Mesenteric fat pad (tissue), 1 donor: ENCODE results near the gene OTUD4. TPM values are rescaled to one million over a fixed set of nuclear protein-coding genes. Genes with fewer than 3 reads are reported as not detected.
"Not testable (repeated sequence)": the region's sequence is repeated elsewhere in the genome, so short reads cannot be mapped to it uniquely, and the experiment has no call there.

Experiments used
- DNase-seq: peaks from one replicate; pipeline ENCODE4 v3.0.0-alpha.2; 2020; ENCODE audit warnings: low spot score
- total RNA-seq: library from RNA; stranded (reverse); fragmentation: NEBNext Ultra II Directional; extraction: Animal tissue kit (Norgen Biotek cat#: 25700); gene quantifications from one replicate; pipeline ENCODE4 v1.2.1, GENCODE V29; 2021
- donor health status: DM: yes; HTN: yes; CAD: no.

OTUD4 gene
- total RNA-seq, 1 donor from 2014 or later, result 35.2 TPM

DNA sequence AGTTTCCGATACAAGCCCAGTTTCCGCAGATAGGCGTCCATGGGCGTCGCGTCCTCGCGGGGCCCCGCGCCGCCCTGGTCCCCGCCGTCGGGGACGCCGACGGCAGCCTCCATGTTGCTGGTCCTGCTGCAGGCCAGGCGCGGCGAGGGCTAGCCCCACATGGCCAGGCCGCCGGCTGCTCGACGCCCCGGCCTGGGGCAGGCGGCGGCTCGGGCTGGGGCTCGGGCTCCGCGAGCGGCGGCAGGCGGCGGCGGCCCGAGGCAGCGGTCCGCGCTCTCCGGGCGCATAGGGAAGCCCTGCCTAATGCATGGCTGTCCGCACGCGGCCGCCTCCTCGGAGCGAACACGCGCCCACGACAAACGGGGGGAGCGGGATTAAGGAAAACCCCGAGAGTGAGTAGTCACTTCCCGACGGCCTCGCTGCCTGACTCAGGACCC, 510 bp downstream of the OTUD4 start:
- not testable (repeated sequence) for DNase-seq

DNA sequence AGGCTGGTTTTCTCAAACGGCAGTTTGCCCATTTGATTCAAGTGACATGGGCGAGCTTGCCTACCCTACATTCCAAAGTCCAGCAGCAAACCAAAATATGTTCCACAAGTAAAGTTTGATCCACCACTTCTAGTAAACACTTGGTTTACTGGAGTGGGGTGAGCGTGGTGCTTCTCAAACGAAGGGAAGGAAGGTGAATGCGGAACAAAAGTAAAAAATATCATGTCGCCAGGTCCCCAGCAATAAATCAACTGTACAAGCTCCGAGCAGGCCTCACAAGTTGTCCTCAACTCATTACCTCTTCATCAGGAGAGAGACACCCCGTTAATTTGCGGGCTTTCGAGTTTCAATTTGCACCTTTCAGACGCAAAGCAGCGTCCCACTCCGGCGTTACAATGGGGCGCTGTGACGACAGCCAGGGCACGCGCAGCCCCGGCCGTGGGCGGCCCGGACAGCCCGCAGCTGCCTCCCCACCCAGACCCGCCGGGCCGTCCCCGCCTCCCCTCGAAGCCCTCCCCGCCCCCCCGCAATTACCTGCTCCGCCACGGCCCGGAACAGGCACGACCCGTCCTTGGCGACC, 1.0 kb downstream of the OTUD4 start:
- peak; percentile 93 for DNase-seq

DNA sequence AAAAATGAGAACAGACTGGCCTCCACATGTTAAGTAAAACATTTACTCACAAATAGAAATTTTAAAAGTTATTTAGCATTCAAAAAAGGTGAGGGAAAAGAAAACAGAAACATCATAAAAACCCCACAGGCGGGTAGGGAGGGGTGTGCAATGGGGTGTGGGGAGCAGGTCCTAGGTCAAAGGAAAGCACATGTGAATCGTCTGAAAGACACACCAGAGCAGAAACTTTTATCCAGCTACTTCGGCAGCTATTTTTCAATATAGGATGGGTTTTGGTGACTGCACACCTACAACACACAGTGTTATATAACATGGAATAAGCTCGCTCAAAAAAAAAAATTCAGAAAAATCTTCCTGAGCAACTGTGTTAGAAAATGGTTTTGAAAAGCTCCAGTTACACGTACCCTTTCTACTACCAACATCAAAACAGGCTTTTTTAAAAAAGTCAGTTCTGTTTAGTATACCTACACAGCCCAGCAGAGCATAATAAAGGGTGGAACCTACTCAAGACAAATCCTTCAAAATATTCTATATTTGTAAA, 1.6 kb downstream of the OTUD4 start:
- no peak for DNase-seq

DNA sequence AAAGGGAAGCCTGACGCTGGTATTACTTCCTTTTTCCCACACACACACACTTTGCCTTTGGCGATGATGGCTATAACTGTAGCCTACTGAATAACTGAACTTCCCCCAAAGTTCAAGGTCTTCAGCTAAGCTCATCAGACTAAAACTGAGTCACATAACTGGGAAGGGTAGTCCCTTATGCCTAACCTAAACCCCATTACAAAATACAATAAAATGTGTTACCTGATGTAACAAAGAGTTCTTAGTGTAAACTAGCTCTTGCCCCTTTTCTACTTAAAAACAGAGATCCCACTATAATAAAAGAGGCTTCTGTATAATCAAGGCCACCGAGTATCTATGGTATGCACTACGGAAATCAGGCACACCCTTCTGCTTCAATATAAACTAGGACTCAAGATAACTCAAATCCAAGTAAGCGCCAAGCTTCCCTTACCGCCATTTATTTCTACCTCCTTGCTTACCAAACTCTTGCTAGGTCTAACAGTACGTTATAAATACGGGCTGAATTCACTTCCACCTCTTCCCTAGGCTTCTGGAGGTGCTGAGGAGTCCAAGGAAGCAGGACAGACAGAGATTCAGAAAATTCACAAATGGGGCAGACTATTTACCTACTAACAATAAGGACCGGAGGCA, 2.4 kb downstream of the OTUD4 start:
- DNase-seq, result no peak

DNA sequence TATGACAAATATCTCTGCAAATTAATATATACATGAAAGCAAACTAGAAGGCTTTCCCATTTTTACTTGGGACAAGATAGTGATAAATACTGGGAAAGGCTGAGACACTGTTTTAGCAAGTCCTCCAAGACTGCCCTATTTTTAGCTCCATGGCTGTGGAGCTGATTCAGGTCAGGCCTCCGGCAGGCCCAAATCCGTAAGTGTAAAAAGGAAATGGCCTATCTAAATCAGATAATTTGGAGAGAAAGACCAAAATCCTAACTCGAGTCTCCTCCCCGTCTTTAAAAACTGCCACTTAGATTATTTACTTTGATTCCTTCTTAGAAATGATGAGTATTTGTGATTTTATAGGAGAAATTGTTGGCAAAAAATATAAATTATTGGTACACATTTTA, 2.9 kb downstream of the OTUD4 start:
- no peak for DNase-seq

DNA sequence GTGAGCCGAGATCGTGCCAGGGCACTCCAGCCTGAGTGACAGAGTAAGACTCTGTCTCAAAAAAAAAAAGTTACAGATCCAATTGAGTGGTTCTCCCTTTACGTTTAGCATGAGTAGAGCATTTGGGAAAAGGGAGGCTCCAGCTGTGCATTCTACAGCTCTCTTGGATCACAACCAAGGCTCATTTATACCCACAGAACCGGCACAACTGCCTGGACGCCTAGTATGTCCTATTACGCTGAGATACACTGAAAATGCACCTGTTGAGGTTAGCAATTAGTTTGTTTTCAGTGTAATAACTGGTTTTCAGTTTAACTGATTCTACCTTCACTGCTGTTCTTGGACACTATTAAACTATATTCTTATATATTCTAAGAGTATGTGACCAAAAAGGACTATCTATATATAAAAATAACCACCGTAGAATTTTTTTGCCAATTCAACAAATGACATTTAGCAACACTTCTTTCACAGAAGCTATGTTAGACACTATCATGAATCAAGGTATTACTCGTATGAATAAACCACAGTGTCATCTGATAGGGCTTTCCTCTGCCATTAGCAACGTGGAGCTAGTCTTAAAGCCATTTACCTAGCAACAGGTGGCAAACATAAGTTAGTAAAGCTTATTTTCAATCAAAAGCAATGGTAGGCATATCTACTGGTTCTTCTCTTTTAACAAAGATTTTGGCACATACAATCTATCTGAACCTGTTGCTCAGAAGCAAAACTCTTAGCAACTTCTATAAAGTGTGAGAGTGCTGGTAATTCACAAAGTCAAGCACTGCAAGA, 3.6 kb downstream of the OTUD4 start:
- no peak for DNase-seq

DNA sequence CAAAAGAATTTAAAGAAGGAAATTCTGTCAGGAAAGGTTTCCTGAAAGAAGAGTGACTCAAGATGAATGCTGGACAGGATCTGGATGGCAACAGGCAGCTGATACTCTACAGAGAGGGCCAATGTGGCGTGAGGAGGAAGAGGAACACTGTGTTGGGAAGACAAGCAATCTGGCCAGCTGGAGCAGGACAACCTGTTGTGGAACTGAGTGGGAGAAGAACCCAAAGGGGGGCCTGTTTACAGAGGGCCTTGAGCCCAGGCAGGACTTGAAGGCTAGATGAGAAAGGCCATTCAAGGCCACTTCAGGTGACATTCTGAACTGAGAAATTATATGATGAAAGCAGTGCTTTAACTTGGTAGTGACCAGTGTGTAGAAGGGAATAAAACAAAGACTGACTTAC, 8.5 kb downstream of the OTUD4 start:
- no peak for DNase-seq

DNA sequence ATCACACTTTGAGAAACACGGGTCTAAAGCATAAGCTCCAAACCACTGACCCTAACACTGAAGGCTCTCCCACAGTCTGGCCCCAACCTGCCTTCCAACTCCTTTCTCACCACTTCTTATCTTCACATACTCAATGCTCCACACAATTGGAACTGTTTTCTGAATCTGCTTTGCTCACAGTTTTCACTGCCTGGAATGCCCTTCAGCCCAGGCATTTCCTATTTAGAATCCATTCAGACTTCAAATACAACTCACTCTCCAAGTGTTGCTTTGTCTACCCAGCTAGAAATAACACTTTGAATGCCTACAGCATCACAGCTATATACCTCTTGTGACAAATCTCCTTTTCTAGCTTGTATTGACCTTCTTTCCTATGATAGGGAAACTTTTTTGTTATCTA, 10.2 kb downstream of the OTUD4 start:
- DNase-seq, result no peak

DNA sequence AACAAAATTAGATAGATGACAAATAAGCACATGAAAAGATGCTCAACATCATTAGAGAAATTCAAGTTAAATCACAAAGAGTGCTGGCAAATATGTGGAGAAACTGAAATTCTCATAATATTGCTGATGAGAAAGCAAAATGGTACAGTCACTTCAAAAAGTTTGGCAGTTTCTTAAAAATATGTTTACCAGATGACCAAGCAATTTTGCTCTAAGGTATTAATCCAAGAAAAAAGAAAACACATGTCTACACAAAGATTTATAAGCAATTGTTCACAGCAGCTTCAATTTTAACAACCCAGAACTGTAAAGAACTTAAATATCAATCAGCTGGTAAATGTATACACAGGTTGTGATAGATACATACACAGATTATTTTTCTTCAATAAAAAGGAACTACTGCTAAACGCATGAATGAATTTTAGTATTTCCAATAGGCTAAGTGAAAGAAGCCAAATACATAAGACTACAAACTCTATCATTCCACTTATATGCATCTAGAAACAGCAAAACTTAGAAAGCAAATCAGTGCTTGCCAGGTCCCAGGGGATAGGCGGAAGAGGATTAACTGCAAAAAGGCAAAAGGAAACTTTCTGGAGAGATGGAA, 11.7 kb downstream of the OTUD4 start:
- no peak for DNase-seq

DNA sequence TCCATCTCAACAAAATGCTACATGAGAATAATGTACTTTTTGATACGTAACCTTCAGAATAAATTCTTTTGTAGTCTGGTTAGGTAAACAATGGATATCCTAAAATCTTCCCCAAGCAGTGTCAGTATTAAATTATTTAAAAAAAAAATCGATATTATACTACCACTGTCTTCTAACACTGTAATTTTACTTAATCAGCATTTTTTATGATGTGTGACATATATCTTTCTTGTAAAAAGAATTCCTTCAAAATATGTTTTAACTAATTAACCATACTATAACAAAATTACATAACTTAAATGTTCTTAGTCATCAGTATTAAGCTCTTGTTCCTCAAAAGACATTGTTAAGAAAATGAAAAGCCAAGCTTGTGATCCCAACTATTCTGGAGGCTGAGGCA, 12.5 kb downstream of the OTUD4 start:
- no peak for DNase-seq

DNA sequence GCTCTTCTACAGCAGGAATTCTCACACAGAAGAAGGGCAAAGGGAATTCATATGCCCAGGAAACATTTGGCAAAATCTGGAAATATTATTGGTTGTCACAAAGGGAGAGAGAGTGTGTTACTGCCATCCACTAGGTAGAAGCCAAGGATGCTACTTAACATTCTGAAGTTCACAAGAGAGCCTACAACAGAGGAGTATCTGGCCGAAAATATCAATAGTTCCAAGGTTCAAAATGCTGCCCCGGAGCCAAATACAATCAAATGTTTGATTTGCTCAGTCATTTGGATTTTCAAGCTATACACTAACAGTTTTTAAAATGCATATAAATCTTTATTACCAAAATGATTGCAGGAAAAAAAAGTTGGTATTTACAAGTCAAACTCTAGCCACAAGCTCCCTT, 18.8 kb downstream of the OTUD4 start:
- no peak for DNase-seq

DNA sequence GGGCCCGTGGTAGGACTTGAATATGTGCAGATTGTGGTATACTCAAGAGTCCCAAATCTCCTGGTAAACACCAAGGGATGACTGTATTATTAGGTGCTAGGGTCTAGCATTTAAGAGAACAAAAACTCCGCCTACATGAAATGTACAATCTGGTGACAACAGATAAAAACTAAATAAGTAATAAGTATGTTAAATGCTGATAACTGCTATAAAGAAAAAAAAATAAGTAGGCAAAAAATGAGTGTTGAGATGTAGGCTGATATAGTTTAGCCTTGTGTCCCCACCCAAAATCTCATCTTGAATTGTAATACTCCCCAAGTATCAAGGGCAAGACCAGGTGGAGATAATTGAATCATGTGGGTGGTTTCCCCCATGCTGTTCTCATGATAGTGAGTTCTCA, 23.4 kb downstream of the OTUD4 start:
- no peak for DNase-seq

DNA sequence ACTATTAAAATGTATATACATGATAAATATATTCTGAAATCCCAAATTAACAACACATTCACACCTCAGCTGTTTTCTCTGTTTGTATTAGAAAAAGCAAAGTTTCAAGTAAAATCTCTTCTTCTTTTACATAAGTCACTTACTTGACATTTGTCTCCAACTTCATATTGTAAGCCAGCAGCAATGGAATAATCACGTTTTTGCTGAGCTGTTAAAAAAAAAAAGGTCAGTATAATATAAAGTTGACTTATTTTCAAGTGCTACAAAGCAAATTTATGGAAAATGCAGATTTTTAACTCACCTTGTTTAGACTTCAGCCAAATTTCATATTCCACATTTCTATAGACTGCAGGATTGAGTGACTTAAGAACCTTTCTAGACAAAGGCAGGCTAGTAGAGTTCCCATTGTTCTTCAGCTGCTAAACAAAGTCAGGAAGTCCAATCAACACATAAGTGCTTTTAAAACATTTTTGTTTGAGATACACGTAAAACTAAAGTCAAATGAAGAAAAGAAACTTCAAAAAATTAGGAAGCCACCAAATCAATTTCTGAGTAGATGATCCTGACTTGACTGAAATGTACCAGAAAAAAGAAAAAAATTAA, 25.0 kb downstream of the OTUD4 start:
- no peak for DNase-seq

DNA sequence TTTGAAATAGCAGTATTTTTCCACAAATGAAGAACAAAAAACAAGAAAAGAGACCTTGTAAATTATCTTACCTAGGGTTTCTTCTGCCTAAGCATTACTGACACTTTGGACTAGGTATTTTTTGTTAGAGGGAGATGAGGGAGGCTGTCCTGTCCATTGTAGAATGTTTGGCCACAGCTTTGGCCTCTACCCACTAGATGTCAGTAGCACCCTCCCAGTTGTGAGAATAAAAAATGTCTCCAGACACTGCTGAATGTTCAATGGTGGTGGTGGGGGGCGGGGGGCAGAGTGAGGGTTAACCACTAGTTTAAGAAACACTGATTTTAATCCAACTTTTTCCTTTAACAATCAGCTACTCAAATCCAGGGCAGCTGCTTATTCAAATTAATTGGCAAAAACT, 25.8 kb downstream of the OTUD4 start:
- no peak for DNase-seq

DNA sequence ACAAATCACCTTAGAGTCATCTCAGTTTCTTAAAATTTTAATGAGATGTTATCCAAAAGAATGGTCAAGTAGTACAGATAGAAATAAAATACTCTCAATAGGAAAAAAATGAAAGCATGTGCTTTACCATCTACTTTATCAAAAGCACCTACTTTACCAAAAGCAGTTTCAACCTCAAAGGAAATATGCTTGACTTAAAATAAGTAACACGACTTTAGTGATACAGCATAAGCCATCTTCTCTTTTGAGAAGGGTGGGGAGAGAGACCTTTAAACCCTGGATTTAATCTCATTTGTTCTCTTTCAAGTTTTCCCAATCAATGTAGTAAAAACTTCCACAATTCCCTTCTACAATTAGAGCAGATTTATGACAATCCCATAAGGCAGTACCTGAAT, 26.5 kb downstream of the OTUD4 start:
- DNase-seq, result no peak

DNA sequence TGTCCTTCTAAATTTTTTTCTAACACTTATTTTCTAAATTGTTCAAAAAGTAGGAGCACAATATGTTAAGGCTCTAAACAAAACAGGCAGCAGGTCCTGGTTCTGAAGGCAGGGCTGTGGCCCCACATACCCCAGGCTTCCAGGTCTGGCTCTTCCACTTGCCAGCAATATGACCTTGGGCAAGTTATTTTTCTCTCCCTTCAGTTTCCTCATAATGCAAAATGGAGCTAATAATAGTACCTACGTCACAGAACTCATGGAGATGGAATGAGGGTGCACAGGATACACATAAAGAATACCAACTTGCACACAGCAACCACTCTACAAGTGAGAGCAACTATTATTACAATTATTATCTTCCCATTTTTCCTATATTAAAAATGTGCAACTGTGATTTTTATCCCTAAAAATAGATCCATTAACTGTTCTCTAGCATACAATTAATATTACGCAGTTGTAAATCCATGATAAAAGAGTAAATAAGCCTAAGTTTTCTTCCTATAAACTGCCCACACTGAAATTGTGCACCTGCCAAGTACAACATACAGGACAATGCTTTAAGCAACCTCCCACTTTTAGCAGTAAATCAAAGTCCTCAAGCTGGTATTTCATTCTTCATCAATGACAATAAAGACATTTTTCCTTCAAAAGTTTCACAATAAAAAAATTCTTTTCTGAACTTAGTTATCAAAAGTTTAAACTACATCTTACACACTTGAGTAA, 27.0 kb downstream of the OTUD4 start:
- DNase-seq, result no peak

DNA sequence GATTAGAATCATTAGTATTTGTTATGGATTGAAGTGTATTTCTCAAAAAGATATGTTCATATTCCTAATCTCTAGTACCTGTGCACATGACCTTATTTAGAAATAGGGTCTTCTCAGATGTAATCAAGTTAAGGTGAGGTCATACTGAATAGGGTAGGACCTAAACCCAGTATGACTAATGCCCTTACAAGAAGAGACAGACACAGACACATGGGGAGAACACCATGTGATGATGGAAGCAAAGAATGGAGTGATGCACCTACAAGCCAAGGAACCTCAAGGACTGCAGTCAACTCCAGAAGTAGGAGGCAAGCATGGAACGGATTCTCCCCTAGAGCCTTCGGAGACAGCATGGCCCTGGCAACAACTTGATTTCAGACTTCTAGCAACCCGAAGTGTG, 31.4 kb downstream of the OTUD4 start:
- DNase-seq, result no peak

DNA sequence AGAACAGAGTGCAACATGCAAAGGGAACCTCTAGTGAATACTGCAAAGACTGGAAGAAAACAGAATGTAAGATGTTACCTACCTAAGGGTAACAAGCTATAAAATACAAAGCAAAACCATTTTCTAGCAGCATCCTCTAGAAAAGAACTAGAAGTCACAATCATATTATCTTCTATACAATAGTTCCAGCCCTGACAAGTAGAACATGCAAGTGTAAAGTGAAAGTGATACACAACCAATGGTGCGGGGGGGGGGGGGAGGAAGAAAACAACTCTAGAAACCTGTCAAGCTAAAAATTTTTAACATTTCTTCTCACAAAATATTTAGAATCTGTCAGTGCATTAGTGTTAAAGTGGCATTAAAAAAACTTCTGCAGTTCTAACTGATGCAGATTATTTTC, 44.2 kb downstream of the OTUD4 start:
- DNase-seq, result not testable (repeated sequence)

DNA sequence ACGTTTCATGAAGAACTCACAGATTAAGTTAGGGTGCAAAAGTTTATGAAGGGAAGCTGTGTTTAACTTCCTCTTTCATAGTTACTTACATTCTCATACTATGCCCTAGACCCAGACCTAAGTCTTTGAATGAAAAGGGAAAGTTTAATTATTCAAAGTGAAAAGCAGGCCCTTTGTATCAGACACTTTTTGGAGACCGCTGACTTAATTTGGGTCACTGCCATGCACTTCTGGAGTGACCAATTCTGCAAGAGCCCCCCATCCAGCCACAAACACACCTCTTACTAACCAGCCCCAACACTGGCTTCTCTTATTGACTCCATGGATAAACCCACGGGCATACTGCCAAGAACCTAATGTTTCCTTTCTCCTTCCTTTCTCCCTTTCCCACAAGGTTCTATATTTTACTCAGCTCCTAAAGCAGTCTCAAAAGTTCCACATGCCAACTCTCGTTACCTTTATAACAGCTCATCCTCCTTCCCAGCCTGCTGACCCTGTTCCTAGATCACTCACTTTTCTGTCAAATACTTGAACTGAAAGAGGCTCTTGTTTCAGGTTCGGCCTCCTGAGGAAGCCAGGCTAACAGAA, 47.8 kb downstream of the OTUD4 start:
- DNase-seq, result no peak

DNA sequence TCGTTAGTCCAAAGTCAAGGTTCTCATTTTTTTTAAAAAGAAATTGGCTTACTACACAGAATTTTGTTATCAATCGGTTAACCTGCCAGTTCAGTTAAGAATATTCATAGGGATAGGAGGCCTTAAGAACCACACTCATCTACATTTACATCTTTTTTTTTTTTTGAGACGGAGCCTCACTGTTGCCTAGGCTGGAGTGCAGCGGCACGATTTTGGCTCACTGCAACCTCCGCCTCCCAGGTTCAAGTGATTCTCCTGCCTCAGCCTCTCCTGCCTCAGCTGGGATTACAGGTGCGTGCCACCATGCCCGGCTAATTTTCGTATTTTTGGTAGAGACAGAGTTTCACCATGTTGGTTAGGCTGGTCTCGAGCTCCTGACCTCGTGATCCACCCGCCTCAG, 48.5 kb downstream of the OTUD4 start:
- no peak for DNase-seq
